Naive B cell (primary cell): ENCODE data around the gene RBSN. TPM values are rescaled to one million over a fixed set of nuclear protein-coding genes. Genes with fewer than 3 reads are reported as not detected.

Experiments
- ATAC-seq, 2 donors: fragments of 150-1000 bp; cut with Tn5 transposase; 2 replicates each; pipeline ENCODE4 v1.10.0; 2021; ENCODE audit warnings: low read depth in 2 of 2, mild to moderate bottlenecking in 2 of 2, moderate library complexity in 2 of 2
- DNase-seq: peaks from one replicate; pipeline ENCODE4 v3.0.0; 2022
- H3K27ac Mint-ChIP-seq, 6 donors: one replicate each; pipeline ENCODE4 v1.8.0; 2020 to 2022; ENCODE audit warnings: mild to moderate bottlenecking in 6 of 6, mixed read lengths in 6 of 6, moderate library complexity in 5 of 6, inconsistent platforms in 2 of 6
- H3K27me3 Mint-ChIP-seq, 3 donors: one replicate each; pipeline ENCODE4 v1.8.0; 2021 to 2022; ENCODE audit warnings: mixed read lengths in 3 of 3, mild to moderate bottlenecking in 1 of 3
- H3K36me3 Mint-ChIP-seq, 2 donors: one replicate each; pipeline ENCODE4 v1.8.0; 2020 to 2022; ENCODE audit warnings: mixed read lengths in 2 of 2, inconsistent platforms in 1 of 2, mild to moderate bottlenecking in 1 of 2
- H3K4me1 Mint-ChIP-seq, 3 donors: one replicate each; pipeline ENCODE4 v1.8.0; 2020 to 2022; ENCODE audit warnings: mixed read lengths in 3 of 3, inconsistent platforms in 1 of 3, mild to moderate bottlenecking in 1 of 3, moderate library complexity in 1 of 3
- H3K4me3 Mint-ChIP-seq, 8 donors: one replicate each; pipeline ENCODE4 v1.8.0; 2020 to 2022; ENCODE audit warnings: mild to moderate bottlenecking in 8 of 8, mixed read lengths in 8 of 8, moderate library complexity in 8 of 8, inconsistent platforms in 2 of 8
- H3K9me3 Mint-ChIP-seq, 7 donors: one replicate each; pipeline ENCODE4 v1.8.0; 2020 to 2022; ENCODE audit warnings: mixed read lengths in 7 of 7, mild to moderate bottlenecking in 5 of 7, inconsistent platforms in 2 of 7, moderate library complexity in 1 of 7
- polyA plus RNA-seq, 6 donors: library from polyadenylated mRNA; unstranded; fragments of 300-500 nt; fragmentation: Illumina TruSeq; gene quantifications; one replicate each; pipeline ENCODE4 v1.2.3, GENCODE V29; 2021; ENCODE audit warnings: low read depth in 6 of 6

Gene RBSN
- polyA plus RNA-seq, 6 donors from 2014 or later, result 10.5 to 30.5 (median 19.1) TPM

GRCh38 chr3:15065550-15066007, 33.4 kb downstream of the RBSN start:
- Mint-ChIP-seq H3K27me3 (no peaks in the 10 kb centered on the region), H3K27ac (peak overlapping the region in 5 of 6 donors; percentile 91 to 98 (median 96)), H3K4me3 (peak overlapping the region; percentile 94 to 98 (median 96)), H3K36me3 (no peaks in the 10 kb centered on the region), H3K4me1 (peaks cover 10 to 29% (median 22%) of the 10 kb centered on the region in 3 donors), H3K9me3 (no peaks in the 10 kb centered on the region)
- no peak for ATAC-seq
- no peak for DNase-seq

DNA sequence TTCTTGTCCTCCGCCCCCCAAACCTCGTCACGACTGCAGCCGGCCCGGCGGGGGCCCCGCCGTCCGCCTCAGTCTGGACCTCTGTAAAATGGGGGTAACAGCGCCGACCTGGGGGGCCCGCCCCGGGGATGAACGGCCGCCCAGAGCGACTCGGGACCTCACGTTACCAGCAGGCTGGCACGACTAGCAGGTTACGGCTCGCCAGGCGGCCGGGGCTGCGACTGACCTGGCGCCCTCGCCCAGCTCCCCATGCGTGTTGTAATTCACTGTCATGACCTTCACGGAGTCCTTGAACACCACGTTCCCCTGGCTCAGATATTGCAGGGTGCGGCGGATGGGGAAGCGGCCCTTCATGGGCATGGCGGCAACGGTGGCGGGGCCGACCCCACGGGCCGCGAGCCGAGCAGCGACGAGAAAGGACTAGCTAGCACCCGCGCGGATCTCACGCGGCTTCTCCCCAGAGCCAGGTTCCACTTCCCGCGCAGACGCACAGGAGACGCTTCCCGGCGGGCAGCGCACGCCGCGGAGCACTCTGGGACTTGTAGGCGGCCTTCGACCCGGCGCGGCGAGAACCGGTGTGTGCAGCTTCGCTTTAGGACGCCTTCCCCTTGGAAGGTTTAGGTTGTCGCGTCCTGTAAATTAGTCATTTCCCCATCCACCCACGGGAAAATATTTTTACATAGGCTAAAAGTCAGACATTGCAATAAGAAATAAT, 34.0 kb downstream of the RBSN start, which contains the start of gene MRPS25:
MRPS25 (minus strand) TSS at position 481 of the 715 bp plus-strand sequence; CDS start at position 360, 121 bp downstream.
- Mint-ChIP-seq H3K9me3 (no peaks in the 10 kb centered on the region), H3K27me3 (no peaks in the 10 kb centered on the region), H3K27ac (peak within 1 kb of the TSS; percentile 91 to 98 (median 96)), H3K4me3 (peak within 1 kb of the TSS; percentile 94 to 98 (median 96)), H3K36me3 (no peaks in the 10 kb centered on the region), H3K4me1 (peaks cover 10 to 30% (median 24%) of the 10 kb centered on the region in 3 donors)
- DNase-seq (peak; percentile 87), ATAC-seq (peak; percentile 97 to 98)

- no peaks in the 10 kb centered on the region for H3K27me3 Mint-ChIP-seq
- ATAC-seq (no peak), DNase-seq (no peak)
- peak overlapping the region; percentile 94 to 98 (median 96) for H3K4me3 Mint-ChIP-seq
- no peaks in the 10 kb centered on the region for H3K9me3 Mint-ChIP-seq
- peak overlapping the region in 5 of 6 donors; percentile 71 to 98 (median 93) for H3K27ac Mint-ChIP-seq
- H3K4me1 Mint-ChIP-seq, result peaks cover 10 to 33% (median 30%) of the 10 kb centered on the region in 3 donors
- H3K36me3 Mint-ChIP-seq, result no peaks in the 10 kb centered on the region
Measured at GRCh38 chr3:15064299-15064834, 34.6 kb downstream of the RBSN start.

DNA sequence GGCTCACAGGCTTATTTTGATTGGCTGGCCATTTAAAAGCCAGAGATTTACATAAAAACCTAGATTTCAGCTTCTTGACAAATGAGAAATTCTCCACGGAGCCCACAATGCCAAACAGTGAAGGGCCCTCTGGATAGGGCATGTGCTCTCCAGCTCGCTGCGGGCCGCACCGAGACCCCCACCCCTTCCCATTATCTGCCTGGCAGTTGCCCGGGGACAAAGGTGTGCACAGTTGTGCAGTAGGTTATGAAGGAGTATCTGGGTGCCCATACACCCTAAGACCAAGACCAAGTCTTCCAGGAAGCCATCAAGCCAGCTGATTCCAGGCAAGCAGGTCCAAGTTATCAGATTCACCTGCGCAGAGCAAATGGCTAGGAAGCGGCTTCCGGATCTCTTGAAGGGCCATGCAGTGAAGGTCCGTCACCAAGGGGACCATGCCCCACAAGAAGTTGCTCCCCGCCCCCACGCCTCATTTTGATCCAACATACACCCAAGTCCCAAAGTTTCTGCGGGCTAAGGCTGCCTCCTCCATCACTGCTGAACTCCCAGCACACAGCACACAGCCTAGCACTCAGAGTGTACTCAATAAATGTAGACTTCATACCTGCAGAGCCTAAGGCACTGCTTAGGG, 35.2 kb downstream of the RBSN start:
- H3K4me3 Mint-ChIP-seq, result peak overlapping the region; percentile 94 to 98 (median 96)
- peaks cover 10 to 33% (median 32%) of the 10 kb centered on the region in 3 donors for H3K4me1 Mint-ChIP-seq
- H3K9me3 Mint-ChIP-seq, result no peaks in the 10 kb centered on the region
- no peak for DNase-seq
- H3K27me3 Mint-ChIP-seq, result no peaks in the 10 kb centered on the region
- peak overlapping the region in 4 of 6 donors; percentile 38 to 93 (median 80) for H3K27ac Mint-ChIP-seq
- no peak for ATAC-seq
- H3K36me3 Mint-ChIP-seq, result no peaks in the 10 kb centered on the region

- no peaks in the 10 kb centered on the region for H3K27me3 Mint-ChIP-seq
- no peak for ATAC-seq
- peaks cover 10 to 33% (median 32%) of the 10 kb centered on the region in 3 donors for H3K4me1 Mint-ChIP-seq
- H3K4me3 Mint-ChIP-seq, result peak overlapping the region in 7 of 8 donors; percentile 64 to 97 (median 96)
- no peaks in the 10 kb centered on the region for H3K9me3 Mint-ChIP-seq
- DNase-seq, result no peak
- peak overlapping the region in 1 of 6 donors; percentile 38 for H3K27ac Mint-ChIP-seq
- no peaks in the 10 kb centered on the region for H3K36me3 Mint-ChIP-seq
Measured at GRCh38 chr3:15063238-15063637, 35.7 kb downstream of the RBSN start.

- Mint-ChIP-seq H3K9me3 (peaks cover 0 to 3% (median 0%) of the 10 kb centered on the region in 7 donors), H3K27ac (no peak overlapping the region), H3K36me3 (peaks cover 5 to 8% of the 10 kb centered on the region in 2 donors)
Measured at GRCh38 chr3:15060029-15060428, 38.9 kb downstream of the RBSN start.

DNA sequence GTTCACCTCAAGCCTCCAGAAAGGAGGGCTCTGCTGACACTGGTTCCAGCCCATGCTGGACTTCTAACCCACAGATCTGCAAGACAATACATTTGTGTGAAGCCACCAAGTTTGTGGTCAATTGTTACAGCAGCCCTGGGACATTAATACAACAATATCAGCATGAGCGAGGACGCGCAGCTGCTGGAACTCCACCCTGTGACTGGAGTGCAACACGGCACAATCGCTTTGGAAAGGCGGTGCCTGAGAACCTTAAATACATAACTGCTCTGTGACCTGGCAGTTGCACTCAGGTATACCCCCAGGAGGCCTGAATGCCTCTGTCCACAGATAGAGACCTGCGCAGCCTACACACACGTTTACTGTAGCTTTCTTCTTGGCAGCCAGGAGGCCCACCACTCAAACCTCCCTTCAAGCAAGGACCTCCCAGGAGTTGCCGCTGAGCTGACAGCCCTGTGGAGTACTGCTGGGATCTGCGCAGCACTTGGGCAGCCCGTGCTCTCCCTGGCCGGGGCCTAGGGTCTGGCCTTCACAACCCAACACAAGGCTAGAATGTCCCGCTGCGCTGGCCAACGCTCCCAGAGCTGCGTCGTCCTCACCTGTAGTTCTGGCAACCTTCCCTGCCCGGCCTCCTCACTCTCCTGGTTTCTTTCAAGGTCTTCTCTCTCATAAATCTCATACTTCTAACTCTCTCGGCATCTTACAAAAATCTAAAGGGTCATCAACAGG, 42.1 kb downstream of the RBSN start:
- Mint-ChIP-seq H3K4me3 (no peak overlapping the region), H3K27me3 (no peaks in the 10 kb centered on the region), H3K9me3 (peaks cover 0 to 4% (median 1%) of the 10 kb centered on the region in 7 donors), H3K4me1 (peaks cover 32 to 56% (median 54%) of the 10 kb centered on the region in 3 donors), H3K27ac (no peak overlapping the region), H3K36me3 (peaks cover 5 to 14% of the 10 kb centered on the region in 2 donors)
- ATAC-seq (no peak), DNase-seq (no peak)

More at GRCh38 chr3:15060029-15060428, 38.9 kb downstream of the RBSN start:
- no peak for DNase-seq
- ATAC-seq, result no peak
- Mint-ChIP-seq H3K4me1 (peaks cover 19 to 43% (median 42%) of the 10 kb centered on the region in 3 donors), H3K4me3 (peak overlapping the region in 2 of 8 donors; percentile 40 to 64), H3K27me3 (no peaks in the 10 kb centered on the region)

GRCh38 chr3:15055019-15055557, 43.9 kb downstream of the RBSN start:
- DNase-seq (peak; percentile 49), ATAC-seq (peak; percentile 31 to 40)
- no peaks in the 10 kb centered on the region for H3K27me3 Mint-ChIP-seq
- peak overlapping the region; percentile 12 to 84 (median 72) for H3K4me3 Mint-ChIP-seq
- H3K4me1 Mint-ChIP-seq, result peaks cover 44 to 72% (median 69%) of the 10 kb centered on the region in 3 donors
- peaks cover 0 to 4% (median 1%) of the 10 kb centered on the region in 7 donors for H3K9me3 Mint-ChIP-seq
- peak overlapping the region; percentile 14 to 95 (median 84) for H3K27ac Mint-ChIP-seq
- H3K36me3 Mint-ChIP-seq, result peaks cover 5 to 14% of the 10 kb centered on the region in 2 donors

DNA sequence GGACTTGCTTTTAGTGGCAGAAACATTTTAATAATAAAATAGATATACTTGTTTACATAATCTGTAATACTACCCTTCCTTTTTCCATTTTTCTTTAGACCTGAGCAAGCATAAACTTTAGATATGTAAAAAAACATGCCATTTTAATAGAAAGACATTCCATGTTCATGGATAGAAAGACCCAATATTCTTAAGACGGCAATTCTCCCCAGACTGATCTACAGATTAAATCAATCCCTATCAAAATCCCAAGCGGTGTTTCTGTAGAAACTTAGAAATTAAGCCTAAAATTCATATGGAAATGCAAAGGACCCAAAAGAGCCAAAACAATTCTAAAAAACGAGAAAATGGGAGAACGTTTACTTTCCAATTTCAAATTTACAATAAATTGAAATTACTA, 45.4 kb downstream of the RBSN start:
- ATAC-seq, result no peak
- peak overlapping the region in 1 of 8 donors; percentile 22 for H3K4me3 Mint-ChIP-seq
- H3K9me3 Mint-ChIP-seq, result peaks cover 0 to 4% (median 1%) of the 10 kb centered on the region in 7 donors
- peak overlapping the region in 5 of 6 donors; percentile 59 to 91 (median 76) for H3K27ac Mint-ChIP-seq
- DNase-seq, result no peak
- peaks cover 5 to 14% of the 10 kb centered on the region in 2 donors for H3K36me3 Mint-ChIP-seq
- H3K27me3 Mint-ChIP-seq, result no peaks in the 10 kb centered on the region
- H3K4me1 Mint-ChIP-seq, result peaks cover 45 to 75% (median 71%) of the 10 kb centered on the region in 3 donors

DNA sequence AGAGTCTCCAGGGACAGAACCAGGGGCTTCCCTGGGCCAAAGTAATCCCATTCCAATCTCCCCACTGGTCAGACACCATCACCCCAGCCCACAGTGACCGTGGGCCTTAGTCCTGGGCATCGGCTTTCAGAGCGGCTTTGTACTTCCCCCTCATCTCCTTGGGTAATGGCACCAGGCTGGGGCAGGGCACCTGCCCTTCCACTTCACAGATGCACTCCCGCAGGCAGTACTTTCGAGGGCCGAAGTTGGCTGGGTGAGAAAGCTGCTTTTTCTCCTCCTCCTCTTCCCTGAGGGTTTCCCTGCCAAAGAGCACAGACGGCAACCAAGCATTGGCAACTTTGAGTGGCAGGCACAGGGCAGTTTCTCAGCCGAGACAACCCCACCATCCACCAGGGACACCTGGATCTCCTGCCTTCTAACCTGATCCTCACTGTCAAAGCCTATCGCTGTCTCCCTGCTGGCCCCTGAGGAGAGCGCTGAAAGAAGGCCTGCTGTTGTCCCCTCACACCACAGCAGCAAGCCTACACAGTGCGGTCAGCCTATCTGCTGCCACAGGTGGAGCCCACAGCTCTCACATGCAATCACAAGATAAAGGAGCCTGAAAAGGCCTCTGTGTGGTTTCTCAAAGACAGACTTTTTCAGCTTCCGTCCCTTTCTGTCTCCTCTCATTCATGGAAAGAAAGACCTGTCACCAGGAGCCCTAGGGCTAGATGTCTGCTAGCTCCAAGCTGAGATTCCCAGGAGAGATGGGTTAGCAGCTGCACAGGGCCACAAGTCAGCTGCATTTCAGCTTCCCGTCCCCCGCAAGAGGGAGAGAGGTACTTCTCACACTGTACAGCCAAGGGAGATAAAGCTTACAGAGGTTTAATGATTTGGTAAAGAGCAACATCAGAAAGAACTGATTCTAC, 46.4 kb downstream of the RBSN start:
- Mint-ChIP-seq H3K9me3 (peaks cover 0 to 4% (median 1%) of the 10 kb centered on the region in 7 donors), H3K4me1 (peaks cover 45 to 73% (median 66%) of the 10 kb centered on the region in 3 donors), H3K27me3 (no peaks in the 10 kb centered on the region), H3K27ac (peak overlapping the region in 5 of 6 donors; percentile 39 to 94 (median 76)), H3K36me3 (peaks cover 5 to 14% of the 10 kb centered on the region in 2 donors), H3K4me3 (peak overlapping the region in 3 of 8 donors; percentile 20 to 38 (median 23))
- no peak for DNase-seq
- ATAC-seq, result no peak

- H3K27ac Mint-ChIP-seq, result peak overlapping the region; percentile 76 to 95 (median 94)
- peaks cover 0 to 4% (median 1%) of the 10 kb centered on the region in 7 donors for H3K9me3 Mint-ChIP-seq
- H3K4me3 Mint-ChIP-seq, result peak overlapping the region in 7 of 8 donors; percentile 20 to 81 (median 56)
Measured at GRCh38 chr3:15051531-15051930, 47.4 kb downstream of the RBSN start.

More at GRCh38 chr3:15051531-15051930, 47.4 kb downstream of the RBSN start:
- peaks cover 0 to 13% of the 10 kb centered on the region in 2 donors for H3K36me3 Mint-ChIP-seq
- ATAC-seq, result no peak
- no peak for DNase-seq
- no peaks in the 10 kb centered on the region for H3K27me3 Mint-ChIP-seq
- H3K4me1 Mint-ChIP-seq, result peaks cover 41 to 67% (median 59%) of the 10 kb centered on the region in 3 donors
